Brain pericyte (primary cell): ENCODE measurements around the gene DR1.

ENCODE experiments used
- DNase-seq: peaks from one replicate; pipeline ENCODE4 v3.0.0-alpha.2; 2012; ENCODE audit warnings: low read depth, low spot score

DR1 gene

DNA sequence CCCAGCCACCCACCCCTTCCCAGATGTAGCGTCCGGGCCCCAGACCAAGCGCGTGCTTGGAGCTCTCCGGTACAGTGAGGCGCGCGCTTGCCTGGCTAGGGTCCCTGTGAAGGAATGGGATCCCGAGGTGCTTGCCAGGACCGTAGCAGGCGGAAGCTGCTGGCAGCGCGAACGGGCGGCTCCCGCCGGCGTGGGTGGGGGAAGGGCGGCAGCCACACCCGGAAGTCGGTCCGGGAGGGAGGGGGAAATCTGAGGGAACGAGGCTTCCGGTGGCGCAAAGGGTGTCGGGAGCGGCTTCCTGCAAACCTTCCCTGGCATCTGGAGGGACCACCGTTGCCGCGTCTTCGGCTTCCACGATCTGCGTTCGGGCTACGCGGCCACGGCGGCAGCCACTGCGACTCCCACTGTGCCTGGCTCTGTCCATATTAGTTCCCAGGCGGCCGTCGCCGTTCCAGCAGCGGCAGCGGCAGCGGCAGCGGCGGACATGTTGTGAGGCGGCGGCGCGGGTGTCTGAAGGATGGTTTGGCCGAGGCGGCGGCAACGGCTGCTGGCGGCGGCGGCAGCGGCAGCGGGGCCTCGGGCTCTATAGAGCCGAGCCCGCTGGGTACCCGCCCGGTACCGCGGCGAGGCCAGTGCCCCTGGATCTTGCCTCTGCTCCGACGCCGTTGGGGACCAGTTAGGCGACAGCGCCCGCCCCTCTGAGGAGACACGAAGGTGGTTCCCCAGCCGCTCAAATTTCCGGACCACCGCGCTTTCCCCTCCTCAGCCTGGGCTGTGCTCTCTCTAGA lies at the start of gene DR1:
Gene DR1 (plus strand): TSS at position 275 of the 788 bp plus-strand sequence. CDS start 739 bp downstream, outside the sequence.
- DNase-seq = peak; percentile 71

DNA sequence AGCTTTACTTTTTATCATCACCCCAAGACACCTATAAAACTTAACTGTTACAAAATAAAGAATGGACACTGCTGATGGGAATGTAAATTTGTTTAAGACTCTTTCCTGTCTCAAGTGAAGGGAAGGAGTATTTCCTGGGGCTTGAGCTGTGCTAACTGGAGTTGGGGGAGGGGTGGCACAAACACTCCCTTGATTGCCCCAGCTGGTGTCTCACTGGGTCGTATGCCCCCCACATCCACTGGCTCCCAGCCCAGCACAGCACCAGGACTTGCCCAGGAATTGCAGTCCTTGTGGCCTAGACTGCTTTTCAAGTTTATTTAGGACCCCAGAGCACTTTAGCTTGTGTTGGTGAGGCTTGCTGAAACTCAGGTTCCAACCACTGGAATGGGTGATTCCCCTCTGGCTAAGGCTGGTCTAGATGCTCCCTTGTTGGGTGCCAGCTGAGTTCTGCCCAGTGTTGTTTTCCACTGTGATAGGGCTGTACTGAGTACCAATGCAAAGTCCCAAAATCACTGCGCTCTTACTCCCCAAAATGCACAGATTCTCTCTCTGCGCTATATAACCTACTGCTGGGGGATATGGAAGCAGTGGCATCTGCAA lies 49.1 kb upstream of the DR1 start:
- DNase-seq = no peak

DNA sequence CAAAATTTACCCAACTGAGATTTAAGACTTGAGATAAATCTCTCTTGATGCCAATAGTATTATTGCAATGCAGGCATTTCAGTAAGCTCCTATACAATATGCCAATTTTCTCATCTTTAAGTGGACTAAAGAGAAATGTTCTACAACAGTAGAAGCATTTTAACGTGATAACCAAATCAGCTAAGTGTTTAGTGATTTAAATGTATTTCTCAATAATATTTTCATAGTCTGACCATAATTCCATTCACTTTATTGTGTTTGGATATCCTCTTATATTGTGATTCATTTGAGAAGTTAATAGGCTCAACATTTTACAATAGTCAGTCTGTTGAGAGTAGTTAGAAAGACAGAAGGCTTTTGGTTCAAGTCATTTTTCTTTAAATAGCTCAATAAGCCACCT lies 44.6 kb upstream of the DR1 start:
- DNase-seq = no peak

DNA sequence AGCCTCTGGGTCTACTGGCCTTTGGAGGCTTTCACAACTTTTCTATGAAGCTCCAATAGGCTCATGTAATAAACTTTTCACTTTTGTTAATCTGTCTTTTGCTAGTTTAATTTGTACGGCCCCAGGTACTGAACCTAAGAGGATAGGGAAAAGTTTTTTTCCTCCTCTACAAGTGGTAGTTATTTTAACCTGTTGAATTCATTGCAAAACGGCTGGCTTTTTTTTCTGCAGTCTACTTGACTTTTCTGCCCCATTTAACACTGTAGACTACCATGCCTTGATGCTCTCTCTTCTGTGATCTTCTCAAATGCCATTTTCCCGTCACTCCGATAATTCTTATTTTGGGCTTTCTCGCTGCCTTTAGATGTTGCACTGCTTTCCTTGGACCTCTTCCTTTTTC lies 43.6 kb upstream of the DR1 start:
- no peak for DNase-seq

DNA sequence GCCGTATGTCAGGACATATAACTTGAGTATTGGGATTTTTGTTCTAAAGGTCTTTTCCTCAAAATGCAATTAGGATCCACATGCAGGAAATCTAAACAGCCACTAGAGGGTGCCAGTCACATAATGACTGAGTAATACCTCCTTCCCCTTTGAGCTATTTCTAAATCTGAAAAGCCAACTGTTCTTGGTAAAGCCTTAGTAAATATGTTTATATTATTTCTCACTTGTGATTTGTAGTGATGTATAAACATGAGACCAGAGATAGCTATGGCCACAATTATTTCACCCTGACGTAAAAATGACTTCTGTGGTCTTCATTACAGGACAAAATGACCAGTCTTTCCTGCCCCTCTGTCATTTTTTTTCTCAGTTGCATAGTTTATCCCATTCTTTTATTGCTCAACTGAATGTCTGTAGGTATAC lies 41.0 kb upstream of the DR1 start:
- peak; percentile 11 for DNase-seq

DNA sequence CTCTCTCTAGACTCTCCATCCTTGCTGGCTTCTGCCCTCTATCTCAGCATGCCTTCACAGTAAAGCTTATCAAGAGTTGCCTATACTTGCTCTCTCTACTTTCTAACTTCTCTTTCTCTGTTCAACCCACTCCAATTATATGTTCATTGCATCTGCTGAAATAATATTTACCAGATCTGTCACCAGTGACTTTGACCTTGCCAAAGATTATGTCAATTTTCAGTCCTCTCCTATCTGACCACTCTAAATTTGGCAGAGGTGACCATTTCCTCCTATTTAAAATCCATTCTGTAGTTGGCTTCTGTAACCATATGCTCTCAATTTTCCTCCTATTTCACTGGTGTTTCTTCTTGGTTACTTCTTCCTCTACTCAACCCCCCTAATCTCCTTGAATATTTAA lies 38.8 kb upstream of the DR1 start:
- no peak for DNase-seq

DNA sequence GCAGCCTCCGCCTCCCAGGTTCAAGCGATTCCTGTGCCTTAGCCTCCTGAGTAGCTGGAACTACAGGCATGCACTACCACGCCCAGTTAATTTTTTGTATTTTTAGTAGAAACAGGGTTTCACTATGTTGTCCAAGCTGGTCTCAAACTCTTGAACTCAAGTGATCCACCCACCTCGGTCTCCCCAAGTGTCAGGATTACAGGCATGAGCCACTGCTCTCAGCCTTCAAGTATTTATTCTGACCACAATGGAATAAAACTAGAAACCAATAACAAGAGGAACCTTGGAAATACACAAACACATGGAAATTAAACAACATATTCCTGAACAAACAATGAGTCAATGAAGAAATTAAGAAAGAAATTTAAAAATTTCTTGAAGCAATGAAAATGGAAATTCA lies 32.7 kb upstream of the DR1 start:
- no peak for DNase-seq

DNA sequence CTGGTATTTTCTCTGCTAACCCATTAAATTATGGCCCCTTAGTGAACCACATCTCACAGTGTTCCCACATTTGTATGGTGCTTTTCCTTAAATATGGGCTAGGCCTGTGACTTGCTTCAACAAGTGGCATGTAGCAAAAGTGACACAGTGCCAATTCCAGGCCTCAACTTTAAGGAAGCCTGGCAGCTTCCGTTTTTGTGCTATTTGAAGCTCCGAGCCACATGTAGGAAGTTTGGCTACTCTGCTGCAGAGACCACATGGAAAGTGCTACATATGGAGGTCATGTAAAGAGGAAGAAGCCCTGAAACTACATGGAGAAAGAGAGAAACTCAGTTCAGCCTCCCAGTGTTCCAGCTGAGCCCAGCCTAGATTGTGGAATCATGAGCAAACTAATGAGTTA lies 28.5 kb upstream of the DR1 start:
- no peak for DNase-seq

DNA sequence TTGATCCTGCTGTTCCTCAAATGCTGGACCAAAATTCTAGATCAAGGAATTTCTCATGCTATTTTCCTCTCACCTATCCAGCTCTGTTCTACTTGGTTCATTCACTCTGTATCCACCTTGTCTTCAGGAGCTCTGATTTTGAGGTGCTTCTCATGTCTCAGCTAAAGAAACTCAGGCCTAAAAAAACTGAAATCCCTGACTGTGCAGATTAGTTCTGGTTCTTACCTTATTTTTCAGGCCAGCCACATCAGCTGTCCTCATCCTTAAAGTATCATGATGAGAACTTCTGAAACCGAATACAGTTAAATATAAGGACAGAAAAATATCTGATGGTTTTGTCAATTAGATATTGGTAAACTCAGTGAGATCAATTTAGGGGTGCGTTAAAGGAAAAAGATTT lies 27.8 kb upstream of the DR1 start:
- DNase-seq = no peak

DNA sequence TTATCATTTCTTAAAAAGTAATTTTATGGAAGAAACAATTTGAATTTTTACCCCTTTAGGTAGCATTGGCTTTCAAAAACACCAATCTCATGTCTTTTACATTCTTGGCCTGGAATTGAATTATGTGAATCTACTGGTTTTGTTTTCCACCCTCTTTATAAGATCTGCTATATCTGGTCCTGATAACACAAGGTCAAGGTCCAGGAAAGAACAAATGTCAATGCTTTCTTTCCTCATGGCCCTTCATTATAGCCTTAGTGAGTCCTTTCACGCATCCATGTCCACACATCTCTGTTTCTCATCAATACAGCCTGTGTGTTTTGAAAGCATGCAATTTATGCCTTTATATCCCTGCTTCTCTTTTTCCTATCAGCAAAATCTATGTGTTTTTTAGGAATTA lies 24.0 kb upstream of the DR1 start:
- no peak for DNase-seq

DNA sequence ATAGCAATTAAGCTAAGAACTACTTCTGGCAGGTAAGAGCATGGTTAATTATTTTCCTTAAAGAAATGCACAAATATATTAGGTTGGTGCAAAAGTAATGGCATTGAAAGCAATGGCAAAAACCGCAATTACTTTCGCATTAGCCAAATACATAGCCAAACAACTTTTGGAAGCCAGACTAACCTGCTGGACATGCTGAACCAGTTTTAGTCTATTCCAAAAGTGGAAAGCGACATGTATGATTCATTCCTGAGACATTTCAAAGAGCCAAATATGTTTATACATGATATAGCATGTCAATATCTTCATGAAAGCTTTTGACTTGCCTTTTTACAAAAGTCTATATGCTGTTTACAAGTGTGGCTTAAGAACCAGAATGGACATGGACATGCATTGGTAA lies 23.4 kb upstream of the DR1 start:
- no peak for DNase-seq

DNA sequence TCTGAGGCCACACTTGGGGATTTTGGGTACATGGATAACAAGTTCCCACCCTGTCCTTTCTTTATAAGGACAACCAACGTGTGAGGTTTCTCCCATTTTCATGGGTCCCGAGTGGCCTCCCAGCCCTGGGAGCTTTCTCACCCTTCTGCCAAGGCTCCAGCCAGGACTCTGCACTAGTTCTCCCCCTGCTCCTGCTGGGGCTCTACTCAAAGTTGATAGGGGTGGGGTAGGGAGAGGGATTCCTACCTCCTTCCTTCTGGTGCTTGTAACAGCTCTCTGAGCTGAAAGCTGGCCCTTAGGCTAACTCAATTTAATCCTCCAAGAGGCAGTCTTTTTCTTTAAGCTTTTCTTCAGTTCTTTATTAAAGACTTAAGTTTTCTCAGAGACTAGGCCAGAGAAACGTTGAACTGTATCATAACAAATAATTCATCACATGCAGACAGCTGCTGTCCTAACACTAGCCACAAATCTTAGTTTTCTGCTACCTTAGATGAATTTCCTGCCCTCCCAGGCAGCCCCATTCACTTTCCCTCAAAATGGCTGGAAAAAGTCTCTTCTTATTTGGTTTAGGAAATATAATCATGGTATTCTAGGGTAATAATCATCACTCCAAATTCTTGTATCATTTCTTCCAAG lies 22.4 kb upstream of the DR1 start:
- DNase-seq = no peak

DNA sequence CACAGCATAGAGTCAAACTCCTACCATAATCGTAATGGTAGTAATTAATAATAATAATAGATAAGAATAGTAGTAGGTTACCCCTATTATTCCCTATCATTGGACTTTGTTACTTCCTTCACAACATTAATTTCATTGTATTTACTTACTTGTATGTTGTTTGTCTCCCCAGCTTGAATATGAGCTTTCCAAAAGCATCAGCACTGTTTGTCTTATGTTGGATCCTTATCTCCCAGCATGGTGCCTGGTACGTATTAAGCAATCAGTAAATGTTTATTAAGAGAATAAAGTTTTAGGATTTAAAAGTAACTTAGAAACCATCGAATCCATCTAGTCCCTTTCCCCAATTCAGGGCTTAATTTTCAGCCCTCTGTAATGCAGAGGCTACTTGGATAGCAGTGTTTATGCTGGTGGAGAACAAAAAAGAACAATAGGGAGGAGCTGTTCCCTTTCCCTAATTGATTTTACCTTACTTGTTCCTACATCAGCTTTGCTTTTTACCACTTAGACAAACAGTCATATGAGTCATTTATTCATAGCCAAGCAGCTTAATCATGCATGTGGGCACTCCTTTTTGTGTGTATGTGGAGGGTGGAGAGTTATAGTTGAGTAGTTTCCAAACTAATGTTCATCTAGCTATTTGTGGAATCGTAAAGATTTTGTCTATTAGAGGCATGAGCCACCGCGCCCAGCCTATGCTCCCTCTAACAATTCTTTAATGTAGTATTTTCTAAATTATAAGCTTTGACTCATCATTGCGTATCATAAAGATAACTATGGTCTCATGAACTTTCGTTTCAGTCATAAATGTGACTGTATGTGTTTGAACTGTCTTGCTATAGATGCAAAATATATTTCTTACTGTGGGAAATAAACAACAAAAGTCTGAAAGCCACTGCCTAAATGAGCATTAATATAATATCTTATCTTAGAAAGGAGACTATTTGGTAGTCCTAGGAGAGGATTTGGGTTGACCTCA lies 20.9 kb upstream of the DR1 start:
- DNase-seq = no peak

DNA sequence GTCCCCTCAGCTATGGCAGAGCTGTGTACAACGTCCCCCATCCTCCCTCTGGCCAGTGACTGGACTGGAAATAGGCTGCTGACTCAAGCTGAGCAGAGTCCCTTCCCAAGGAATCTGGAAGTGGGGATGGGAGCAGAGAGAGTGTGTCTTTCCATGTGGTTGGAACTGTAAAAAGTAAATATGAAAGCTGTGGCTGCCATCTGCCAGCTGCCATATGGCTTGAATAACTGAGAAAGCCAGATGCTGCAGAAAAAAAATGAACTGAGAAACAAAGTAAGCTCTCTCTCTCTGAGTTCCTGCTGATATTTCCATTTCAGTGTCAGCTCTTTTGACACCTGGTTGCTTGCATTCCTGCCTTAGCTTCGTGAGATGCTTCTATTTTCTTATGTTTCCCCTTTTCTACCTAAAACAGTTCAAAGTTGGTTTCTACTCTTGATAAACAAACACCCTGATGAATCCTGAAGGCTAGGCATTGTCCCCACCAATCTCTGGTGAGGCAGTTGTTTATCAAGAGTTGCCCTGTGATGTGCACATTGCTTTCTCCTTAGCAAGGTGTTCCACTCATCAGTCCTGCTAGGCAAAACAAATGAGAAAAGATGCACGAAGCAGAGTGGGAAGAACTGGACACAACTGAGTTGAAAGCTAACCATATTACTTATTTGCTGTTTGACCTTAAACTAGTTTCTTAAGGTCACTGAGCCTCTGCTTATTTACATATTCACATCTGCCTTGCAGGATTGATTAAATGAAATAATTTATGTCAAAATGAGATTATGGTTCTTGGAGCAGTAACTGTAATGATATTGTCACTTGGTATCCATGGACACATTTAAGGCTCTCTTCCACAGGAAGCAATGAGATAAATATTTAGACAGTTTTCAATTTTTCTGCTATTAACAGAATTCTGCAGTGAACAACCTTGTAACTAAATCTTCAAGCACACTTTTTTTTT lies 16.6 kb upstream of the DR1 start:
- no peak for DNase-seq

DNA sequence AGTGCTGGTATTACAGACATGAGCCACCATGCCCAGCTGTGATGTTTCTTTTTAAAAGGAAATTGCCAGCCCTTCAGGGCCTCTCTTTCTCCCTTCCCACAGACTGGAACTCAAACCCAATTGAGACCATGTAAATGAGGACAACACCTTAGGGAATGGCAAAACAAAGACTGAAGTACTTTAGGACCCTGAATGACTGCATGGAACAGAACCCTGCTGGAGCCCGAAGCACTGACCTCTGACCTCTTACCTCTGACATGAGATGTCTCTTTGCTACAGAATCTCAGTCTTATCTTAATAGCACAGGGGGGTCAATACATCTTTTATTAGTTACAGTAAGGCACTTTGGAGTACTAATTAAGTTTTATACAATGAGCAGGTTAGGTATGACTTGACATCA lies 15.5 kb upstream of the DR1 start:
- DNase-seq = no peak

DNA sequence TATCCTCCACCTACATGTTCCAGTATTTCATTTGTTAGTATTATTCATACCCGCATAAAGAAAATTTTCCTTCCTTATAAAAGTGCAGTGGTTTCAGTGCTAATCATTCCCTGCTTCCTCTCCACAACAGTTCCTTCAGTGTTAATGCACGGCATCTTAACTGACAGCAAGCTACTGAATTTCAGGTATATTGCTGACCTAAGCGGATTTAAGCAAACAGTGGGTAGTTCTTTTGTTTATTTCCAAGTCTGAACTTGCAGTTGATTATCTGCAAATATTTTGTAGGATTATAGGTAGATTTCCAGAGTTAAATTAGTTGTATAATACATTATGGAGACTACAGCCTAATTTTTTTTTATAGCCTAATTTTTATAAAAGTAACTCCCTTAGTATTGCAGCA lies 15.1 kb upstream of the DR1 start:
- DNase-seq = no peak

DNA sequence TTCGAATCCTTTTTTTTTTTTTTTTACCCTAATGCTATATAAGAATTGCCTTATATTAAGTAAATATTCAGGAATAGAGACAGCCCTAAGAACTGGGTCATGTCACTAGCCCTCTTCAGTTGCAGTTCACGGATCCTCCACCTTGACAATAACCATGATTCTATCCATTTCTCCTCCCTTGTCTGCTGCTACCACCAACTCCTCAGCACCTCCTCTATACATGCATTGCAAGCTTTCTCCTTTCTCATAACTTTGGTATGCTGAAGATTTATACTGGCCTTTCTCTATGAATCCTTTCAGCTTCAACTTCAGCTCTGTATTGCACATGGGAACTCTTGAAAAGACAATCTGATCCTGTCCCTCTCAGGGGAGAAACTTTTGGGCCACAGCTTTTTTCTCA lies 14.3 kb upstream of the DR1 start:
- no peak for DNase-seq

DNA sequence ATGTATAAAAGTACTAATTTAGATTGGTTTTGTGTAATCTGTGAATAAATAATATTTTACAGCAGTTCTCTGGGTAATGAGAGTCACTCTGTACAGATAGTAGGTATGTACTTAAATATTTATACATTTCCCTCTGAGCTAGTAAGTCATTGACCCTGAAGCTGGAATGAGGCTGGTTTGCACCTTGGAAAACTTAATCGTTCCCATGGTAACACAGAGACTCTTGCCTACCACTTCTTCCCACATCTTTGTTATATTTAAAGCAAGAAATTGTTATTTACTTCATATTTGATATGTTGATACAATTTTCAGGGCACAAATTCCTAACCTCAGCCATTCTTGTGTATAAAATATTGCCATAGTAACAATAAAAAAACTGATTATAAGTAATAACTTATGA lies 13.3 kb upstream of the DR1 start:
- no peak for DNase-seq

DNA sequence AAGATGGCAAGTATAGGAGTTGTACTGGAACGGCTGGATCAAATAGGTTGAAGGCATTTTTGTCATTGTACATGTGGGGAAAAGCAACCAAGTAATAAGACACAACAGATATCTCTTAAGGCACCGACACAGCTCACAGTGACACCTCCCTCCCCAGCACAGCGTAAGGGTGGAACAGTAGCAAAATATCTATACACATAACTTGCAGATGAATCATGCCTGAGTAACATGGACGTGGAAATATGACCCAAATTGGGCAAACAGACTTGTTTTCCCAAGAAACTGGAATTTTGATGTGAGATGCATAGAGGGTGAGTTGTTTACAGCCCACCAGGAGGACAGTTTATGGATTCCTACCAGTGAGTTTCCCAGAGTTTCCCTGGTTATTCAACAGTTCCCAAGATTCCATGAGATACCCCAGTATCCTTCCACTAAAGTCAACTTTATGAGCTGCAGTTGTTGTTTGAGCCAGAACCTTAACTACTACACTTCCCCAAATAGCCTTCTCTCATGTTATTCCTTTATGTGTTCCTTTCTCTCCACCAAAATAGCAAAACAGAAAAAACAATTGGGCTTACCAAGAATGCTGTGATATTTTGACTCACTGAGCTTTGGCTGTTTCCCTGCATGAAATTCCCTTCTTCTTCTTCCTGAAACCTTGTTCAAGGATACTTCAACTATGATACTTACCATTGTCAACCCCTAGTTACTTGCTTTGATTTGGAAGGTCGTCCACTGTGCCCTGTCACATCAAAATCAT lies 7.1 kb upstream of the DR1 start:
- DNase-seq = no peak

DNA sequence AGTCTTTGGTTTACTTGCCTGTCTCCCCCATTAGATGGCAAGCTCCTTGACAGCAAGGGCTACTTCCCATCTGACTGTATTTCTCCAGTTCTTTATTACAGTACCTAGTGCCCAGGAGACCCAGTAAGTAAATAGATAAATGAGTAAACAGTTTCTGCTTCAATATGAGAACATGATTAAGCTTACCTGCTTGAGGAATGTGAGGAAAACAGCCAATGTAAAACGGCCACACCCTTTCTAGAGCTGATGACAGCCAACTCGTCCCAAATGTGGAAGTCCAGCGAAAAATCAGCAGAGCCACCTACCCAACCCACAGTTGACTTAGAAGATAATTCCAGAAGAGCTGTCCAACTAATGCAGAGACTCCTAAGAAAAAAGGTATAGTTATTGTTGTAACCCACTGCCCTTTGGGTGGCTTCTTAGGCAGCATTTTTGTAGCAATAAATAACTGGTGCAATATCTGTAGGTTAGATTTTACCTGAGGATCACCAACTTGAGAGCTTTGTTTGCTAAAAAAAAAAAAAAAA lies 6.5 kb upstream of the DR1 start:
- no peak for DNase-seq
